CD4-positive, alpha-beta T cell (primary cell): ENCODE data around the gene IRF7. TPM values are rescaled to one million over a fixed set of nuclear protein-coding genes. Genes with fewer than 3 reads are reported as not detected.

Experiments
- ATAC-seq: fragments of 200-7000 bp; cut with Tn5 transposase; one replicate; pipeline ENCODE4 v1.10.0; 2022; ENCODE audit warnings: mild to moderate bottlenecking; ENCODE audit not compliant: poor library complexity
- CTCF ChIA-PET: fragments of 350-600 bp; sonication (Branson Sonifier 250); formaldehyde crosslinking; loops from one replicate; lab custom pipeline; 2021; ENCODE audit warnings: antibody characterized with exemption, inconsistent platforms; lab: Charles Lee
- POLR2A ChIA-PET: fragments of 350-600 bp; sonication (Branson Sonifier 250); formaldehyde crosslinking; loops from one replicate; lab custom pipeline; 2021; ENCODE audit warnings: antibody characterized with exemption, inconsistent platforms; lab: Charles Lee
- DNase-seq, 14 experiments: peaks; one replicate each; pipeline ENCODE4 v3.0.0-alpha.2; 2013 to 2020; ENCODE audit warnings: mixed read lengths in 2 of 14
- H3K27ac ChIP-seq, 2 donors: one replicate each; pipeline versions ENCODE4 v1.5.1 to v1.7.0; 2013; ENCODE audit warnings: low read length in 2 of 2, low read depth in 1 of 2, mild to moderate bottlenecking in 1 of 2
- H3K27me3 ChIP-seq, 2 experiments: 1 replicate in 1 of 2; 2 replicates in 1 of 2; pipeline versions ENCODE4 v1.6.1 to v1.7.0; 2013; ENCODE audit warnings: low read length in 2 of 2, control low read depth in 1 of 2, mild to moderate bottlenecking in 1 of 2, moderate library complexity in 1 of 2; ENCODE audit not compliant: insufficient read depth in 2 of 2, control insufficient read depth in 1 of 2
- H3K36me3 ChIP-seq: one replicate; pipeline ENCODE4 v1.6.1; 2013; ENCODE audit warnings: low read length, control low read depth; ENCODE audit not compliant: insufficient read depth
- H3K4me1 ChIP-seq: one replicate; pipeline ENCODE4 v1.6.1; 2013; ENCODE audit warnings: low read length, control low read depth; ENCODE audit not compliant: insufficient read depth
- H3K4me3 ChIP-seq: one replicate; pipeline ENCODE4 v1.5.1; 2013; ENCODE audit warnings: mild to moderate bottlenecking, low read length, moderate library complexity
- H3K9me3 ChIP-seq, 2 experiments: 1 replicate in 1 of 2; 2 replicates in 1 of 2; pipeline versions ENCODE4 v1.6.1 to v1.7.0; 2013; ENCODE audit warnings: low read length in 2 of 2, mild to moderate bottlenecking in 2 of 2, control low read depth in 1 of 2, moderate library complexity in 1 of 2; ENCODE audit not compliant: control insufficient read depth in 1 of 2, insufficient read depth in 1 of 2
- H3K27ac Mint-ChIP-seq: one replicate; pipeline ENCODE4 v1.8.0; 2020; ENCODE audit warnings: mixed read lengths
- H3K27me3 Mint-ChIP-seq: one replicate; pipeline ENCODE4 v1.8.0; 2021; ENCODE audit warnings: mixed read lengths
- H3K36me3 Mint-ChIP-seq: one replicate; pipeline ENCODE4 v1.8.0; 2021; ENCODE audit warnings: low read depth, mixed read lengths
- H3K4me1 Mint-ChIP-seq: one replicate; pipeline ENCODE4 v1.8.0; 2021; ENCODE audit warnings: low read depth, mixed read lengths
- H3K4me3 Mint-ChIP-seq: one replicate; pipeline ENCODE4 v1.8.0; 2020; ENCODE audit warnings: mild to moderate bottlenecking, mixed read lengths
- H3K9me3 Mint-ChIP-seq: one replicate; pipeline ENCODE4 v1.8.0; 2020; ENCODE audit warnings: mixed read lengths
- intact Hi-C, 2 experiments: fragments of 100-400 bp; cut with DNase I in 1 of 2; cut with micrococcal nuclease in 1 of 2; formaldehyde crosslinking; loops; one replicate each; pipeline versions ENCODE4 v1.15.1 to v1.9.0; 2023 to 2025; cut with DNase I, micrococcal nuclease
- total RNA-seq, 174 experiments: library from RNA in 2 of 174; stranded (reverse) in 2 of 174; gene quantifications; one replicate each; pipeline ENCODE4 v1.2.3 and lab custom pipeline; 2021 to 2026
- TF ChIP-seq, protein P1 (sequence below): fragments of 200-600 bp; IDR thresholded peaks from one replicate; pipeline ENCODE4 v1.8.0; 2022; ENCODE audit warnings: antibody characterized with exemption, mild to moderate bottlenecking

IRF7 gene
- total RNA-seq, 2 experiments from 2014 or later = 36.5 to 37.7 TPM

DNA sequence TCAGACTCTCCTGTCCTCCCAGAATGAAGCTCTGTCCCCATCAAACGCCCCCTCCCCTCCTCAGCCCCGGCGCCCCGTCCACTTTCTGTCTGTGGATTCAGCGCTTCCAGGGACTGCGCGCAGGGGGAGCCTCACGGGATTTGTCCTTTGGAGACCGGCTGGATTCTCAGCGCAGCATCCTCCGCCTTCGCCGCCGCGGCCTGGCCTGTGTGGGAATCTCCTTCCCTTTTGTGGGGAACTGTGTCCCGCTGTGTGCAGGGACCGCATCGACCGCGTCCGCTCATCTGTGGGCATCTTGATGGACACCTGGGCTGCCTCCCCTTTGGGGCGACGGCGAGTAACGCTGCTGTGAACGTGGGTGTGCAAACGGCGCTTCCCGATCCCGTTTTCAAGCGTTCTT, 12.3 kb upstream of the IRF7 start:
- POLR2A ChIA-PET = interaction anchor here (0.6 kb wide), 1 partner anchor 177 kb away, joined by 3 read pairs; no protein-coding TSS in a partner anchor
- Mint-ChIP-seq H3K4me3 (peak overlapping the region; percentile 11), H3K27ac (no peak overlapping the region), H3K36me3 (no peaks in the 10 kb centered on the region), H3K4me1 (peaks cover 16% of the 10 kb centered on the region), H3K9me3 (no peaks in the 10 kb centered on the region), H3K27me3 (peaks cover 34% of the 10 kb centered on the region)
- TF ChIP-seq, protein P1, sequence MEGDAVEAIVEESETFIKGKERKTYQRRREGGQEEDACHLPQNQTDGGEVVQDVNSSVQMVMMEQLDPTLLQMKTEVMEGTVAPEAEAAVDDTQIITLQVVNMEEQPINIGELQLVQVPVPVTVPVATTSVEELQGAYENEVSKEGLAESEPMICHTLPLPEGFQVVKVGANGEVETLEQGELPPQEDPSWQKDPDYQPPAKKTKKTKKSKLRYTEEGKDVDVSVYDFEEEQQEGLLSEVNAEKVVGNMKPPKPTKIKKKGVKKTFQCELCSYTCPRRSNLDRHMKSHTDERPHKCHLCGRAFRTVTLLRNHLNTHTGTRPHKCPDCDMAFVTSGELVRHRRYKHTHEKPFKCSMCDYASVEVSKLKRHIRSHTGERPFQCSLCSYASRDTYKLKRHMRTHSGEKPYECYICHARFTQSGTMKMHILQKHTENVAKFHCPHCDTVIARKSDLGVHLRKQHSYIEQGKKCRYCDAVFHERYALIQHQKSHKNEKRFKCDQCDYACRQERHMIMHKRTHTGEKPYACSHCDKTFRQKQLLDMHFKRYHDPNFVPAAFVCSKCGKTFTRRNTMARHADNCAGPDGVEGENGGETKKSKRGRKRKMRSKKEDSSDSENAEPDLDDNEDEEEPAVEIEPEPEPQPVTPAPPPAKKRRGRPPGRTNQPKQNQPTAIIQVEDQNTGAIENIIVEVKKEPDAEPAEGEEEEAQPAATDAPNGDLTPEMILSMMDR = no peak
- Histone ChIP-seq H3K27me3 (peaks cover 19 to 25% of the 10 kb centered on the region in 2 experiments), H3K4me1 (peaks cover 22% of the 10 kb centered on the region), H3K27ac (no peak overlapping the region), H3K9me3 (peaks cover 0 to 19% of the 10 kb centered on the region in 2 experiments), H3K36me3 (no peaks in the 10 kb centered on the region), H3K4me3 (no peak overlapping the region)
- intact Hi-C loops = loop anchor here in 1 of 2 experiments (2.0 kb wide), 1 partner anchor 73 kb away; no protein-coding TSS in a partner anchor
- DNase-seq = peak in 1 of 14 experiments; percentile 30
- CTCF ChIA-PET = no interaction called here
- ATAC-seq = no peak

GRCh38 chr11:627308-627576, 11.5 kb upstream of the IRF7 start:
- Mint-ChIP-seq H3K4me3 (no peak overlapping the region), H3K9me3 (no peaks in the 10 kb centered on the region), H3K4me1 (peaks cover 16% of the 10 kb centered on the region), H3K36me3 (no peaks in the 10 kb centered on the region), H3K27ac (no peak overlapping the region), H3K27me3 (peaks cover 28% of the 10 kb centered on the region)
- Histone ChIP-seq H3K4me3 (no peak overlapping the region), H3K27me3 (peaks cover 19 to 25% of the 10 kb centered on the region in 2 experiments), H3K27ac (no peak overlapping the region), H3K4me1 (peaks cover 22% of the 10 kb centered on the region), H3K36me3 (no peaks in the 10 kb centered on the region), H3K9me3 (peaks cover 0 to 19% of the 10 kb centered on the region in 2 experiments)
- CTCF ChIA-PET = no interaction called here
- POLR2A ChIA-PET = no interaction called here
- intact Hi-C loops = no loop called here
- no peak for ATAC-seq
- TF ChIP-seq, protein P1 = no peak
- no peak for DNase-seq

DNA sequence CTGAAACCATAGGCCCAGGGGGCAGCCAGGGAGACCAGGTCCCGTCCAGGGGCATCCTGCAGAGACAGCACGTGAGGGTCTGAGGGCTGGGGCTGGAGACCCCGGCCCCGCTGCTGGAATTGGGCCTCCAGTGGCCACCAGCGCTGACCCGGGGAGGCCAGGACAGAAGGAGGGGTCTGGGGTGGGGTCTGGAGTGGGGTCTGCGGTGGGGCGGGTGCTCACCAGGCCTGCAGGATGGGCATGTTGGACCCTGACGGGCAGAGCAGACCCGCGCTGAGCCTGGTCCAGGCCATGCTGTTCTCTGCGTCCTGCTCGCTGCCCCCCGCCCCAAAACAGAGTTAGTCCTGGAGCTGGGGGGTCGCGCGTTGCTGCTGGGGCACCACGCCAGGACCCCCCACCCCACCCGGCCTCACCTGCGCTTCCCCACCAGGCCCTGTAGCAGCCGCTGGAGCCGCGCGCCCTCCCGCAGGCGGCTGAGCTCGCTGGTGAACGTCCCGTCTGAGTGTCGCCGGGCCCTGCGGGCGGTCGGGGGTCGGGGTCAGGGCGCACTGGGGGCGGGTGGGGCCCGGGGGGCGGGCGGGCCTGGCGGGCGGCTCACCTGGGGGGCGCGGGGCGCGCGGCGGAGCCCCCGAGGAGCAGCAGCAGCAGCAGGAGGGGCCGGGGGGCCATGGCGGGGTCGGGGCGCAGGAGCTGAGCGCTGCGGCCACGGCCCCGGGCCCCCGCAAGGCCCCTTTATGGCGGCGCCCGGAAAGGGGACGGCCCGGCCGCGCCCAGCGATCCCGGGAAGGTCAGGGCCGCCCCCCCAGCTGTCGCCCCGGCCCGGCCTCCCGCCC, 10.9 kb upstream of the IRF7 start, which contains the start of gene SCT:
Gene SCT (minus strand): TSS at position 707 of the 833 bp plus-strand sequence. CDS start 38 bp downstream, at position 669.
- Mint-ChIP-seq H3K4me1 (peaks cover 16% of the 10 kb centered on the region), H3K27ac (no peak within 1 kb of the TSS), H3K36me3 (no peaks in the 10 kb centered on the region), H3K9me3 (no peaks in the 10 kb centered on the region), H3K4me3 (peak within 1 kb of the TSS; percentile 11), H3K27me3 (peaks cover 28% of the 10 kb centered on the region)
- Histone ChIP-seq H3K9me3 (peaks cover 0 to 19% of the 10 kb centered on the region in 2 experiments), H3K27ac (no peak within 1 kb of the TSS), H3K27me3 (peaks cover 19 to 25% of the 10 kb centered on the region in 2 experiments), H3K4me3 (no peak within 1 kb of the TSS), H3K4me1 (peaks cover 22% of the 10 kb centered on the region), H3K36me3 (no peaks in the 10 kb centered on the region)
- ChIA-PET CTCF (no interaction called here), POLR2A (no interaction called here)
- ATAC-seq (no peak), DNase-seq (peak in 1 of 14 experiments; percentile 36)
- TF ChIP-seq, protein P1 = no peak
- intact Hi-C loops = no loop called here
